ENCODE results near the gene TMEM187. TPM values are rescaled to one million over a fixed set of nuclear protein-coding genes. Genes with fewer than 3 reads are reported as not detected.

Gene TMEM187
- total and polyA plus RNA-seq, 10 of the 15 experiments (the other 5 are each of a cell fraction or from before 2014, with no cell fraction given): 0.45 to 8.5 (median 4.1) TPM

GRCh38 chrX:153970357-153971123, 2.0 kb upstream of the TMEM187 start (continued):
- TF ChIP-seq, protein P1, sequence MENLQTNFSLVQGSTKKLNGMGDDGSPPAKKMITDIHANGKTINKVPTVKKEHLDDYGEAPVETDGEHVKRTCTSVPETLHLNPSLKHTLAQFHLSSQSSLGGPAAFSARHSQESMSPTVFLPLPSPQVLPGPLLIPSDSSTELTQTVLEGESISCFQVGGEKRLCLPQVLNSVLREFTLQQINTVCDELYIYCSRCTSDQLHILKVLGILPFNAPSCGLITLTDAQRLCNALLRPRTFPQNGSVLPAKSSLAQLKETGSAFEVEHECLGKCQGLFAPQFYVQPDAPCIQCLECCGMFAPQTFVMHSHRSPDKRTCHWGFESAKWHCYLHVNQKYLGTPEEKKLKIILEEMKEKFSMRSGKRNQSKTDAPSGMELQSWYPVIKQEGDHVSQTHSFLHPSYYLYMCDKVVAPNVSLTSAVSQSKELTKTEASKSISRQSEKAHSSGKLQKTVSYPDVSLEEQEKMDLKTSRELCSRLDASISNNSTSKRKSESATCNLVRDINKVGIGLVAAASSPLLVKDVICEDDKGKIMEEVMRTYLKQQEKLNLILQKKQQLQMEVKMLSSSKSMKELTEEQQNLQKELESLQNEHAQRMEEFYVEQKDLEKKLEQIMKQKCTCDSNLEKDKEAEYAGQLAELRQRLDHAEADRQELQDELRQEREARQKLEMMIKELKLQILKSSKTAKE (IDR thresholded peaks at IDR 0.05; ENCODE audit: low read depth, poor library complexity, severe bottlenecking): no peak
- TF ChIP-seq KLF5 (IDR thresholded peaks at IDR 0.05; ENCODE audit: partially characterized antibody) (no peak), LARP7 (IDR thresholded peaks at IDR 0.05) (peak; percentile 69; the same call in 1 of the 2 replicates), RCOR1 (conservative IDR thresholded peaks at IDR 0.05; ENCODE audit: low read depth, low read length) (peak; percentile 96), ZSCAN29 (IDR thresholded peaks at IDR 0.05) (no peak), CREB1 (IDR thresholded peaks at IDR 0.05; ENCODE audit: low read depth) (no peak), POLR2AphosphoS2 (IDR thresholded peaks at IDR 0.05; ENCODE audit: low read depth, low read length) (no peak), ZNF207 (IDR thresholded peaks at IDR 0.05; ENCODE audit: borderline replicate concordance) (no peak), NR2F1 (conservative IDR thresholded peaks at IDR 0.05) (no peak), ASH2L (IDR thresholded peaks at IDR 0.05; ENCODE audit: borderline replicate concordance, low read depth) (no peak), BCL11A (IDR thresholded peaks at IDR 0.05; ENCODE audit: low read depth, low read length) (no peak), NFYB (IDR thresholded peaks at IDR 0.05; ENCODE audit: insufficient read depth, low read depth, low read length) (no peak), TAF1 (IDR thresholded peaks at IDR 0.05; ENCODE audit: borderline replicate concordance, low read depth, low read length) (no peak), NKRF (conservative IDR thresholded peaks at IDR 0.05) (peak; percentile 76), PAX5 (IDR thresholded peaks at IDR 0.05; ENCODE audit: borderline replicate concordance, low read depth, low read length) (no peak), CBX5 (IDR thresholded peaks at IDR 0.05; ENCODE audit: low read depth) (no peak), RELA (IDR thresholded peaks at IDR 0.05; ENCODE audit: borderline replicate concordance, partially characterized antibody) (no peak), SIN3A (IDR thresholded peaks at IDR 0.05; ENCODE audit: low read depth, low read length) (no peak)
- TF ChIP-seq, protein P2, sequence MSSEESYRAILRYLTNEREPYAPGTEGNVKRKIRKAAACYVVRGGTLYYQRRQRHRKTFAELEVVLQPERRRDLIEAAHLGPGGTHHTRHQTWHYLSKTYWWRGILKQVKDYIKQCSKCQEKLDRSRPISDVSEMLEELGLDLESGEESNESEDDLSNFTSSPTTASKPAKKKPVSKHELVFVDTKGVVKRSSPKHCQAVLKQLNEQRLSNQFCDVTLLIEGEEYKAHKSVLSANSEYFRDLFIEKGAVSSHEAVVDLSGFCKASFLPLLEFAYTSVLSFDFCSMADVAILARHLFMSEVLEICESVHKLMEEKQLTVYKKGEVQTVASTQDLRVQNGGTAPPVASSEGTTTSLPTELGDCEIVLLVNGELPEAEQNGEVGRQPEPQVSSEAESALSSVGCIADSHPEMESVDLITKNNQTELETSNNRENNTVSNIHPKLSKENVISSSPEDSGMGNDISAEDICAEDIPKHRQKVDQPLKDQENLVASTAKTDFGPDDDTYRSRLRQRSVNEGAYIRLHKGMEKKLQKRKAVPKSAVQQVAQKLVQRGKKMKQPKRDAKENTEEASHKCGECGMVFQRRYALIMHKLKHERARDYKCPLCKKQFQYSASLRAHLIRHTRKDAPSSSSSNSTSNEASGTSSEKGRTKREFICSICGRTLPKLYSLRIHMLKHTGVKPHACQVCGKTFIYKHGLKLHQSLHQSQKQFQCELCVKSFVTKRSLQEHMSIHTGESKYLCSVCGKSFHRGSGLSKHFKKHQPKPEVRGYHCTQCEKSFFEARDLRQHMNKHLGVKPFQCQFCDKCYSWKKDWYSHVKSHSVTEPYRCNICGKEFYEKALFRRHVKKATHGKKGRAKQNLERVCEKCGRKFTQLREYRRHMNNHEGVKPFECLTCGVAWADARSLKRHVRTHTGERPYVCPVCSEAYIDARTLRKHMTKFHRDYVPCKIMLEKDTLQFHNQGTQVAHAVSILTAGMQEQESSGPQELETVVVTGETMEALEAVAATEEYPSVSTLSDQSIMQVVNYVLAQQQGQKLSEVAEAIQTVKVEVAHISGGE (CRISPR knock-in tag; IDR thresholded peaks at IDR 0.05): no peak

All from GM12878 (cell line).